Spleen (tissue), 11 donors: ENCODE results near the gene STRADA. TPM values are rescaled to one million over a fixed set of nuclear protein-coding genes. Genes with fewer than 3 reads are reported as not detected.

ENCODE experiments used
- DNase-seq: peaks from one replicate; pipeline ENCODE4 v3.0.0-alpha.2; 2020
- H3K27ac ChIP-seq, 8 donors: fragments of 200-600 bp; sonication (generic) in 7 of 8; 1 replicate in 4 of 8; 2 replicates in 4 of 8; pipeline versions ENCODE4 v1.5.0 to v1.8.0; 2016 to 2021; ENCODE audit warnings: inconsistent platforms in 4 of 8, mild to moderate bottlenecking in 4 of 8, moderate library complexity in 1 of 8
- H3K27me3 ChIP-seq, 7 donors: fragments of 200-600 bp; sonication (generic) in 6 of 7; replicated peaks in 1 of 7; 1 replicate in 4 of 7; 2 replicates in 3 of 7; pipeline versions ENCODE4 v1.5.0 to v1.8.0; 2016 to 2021; ENCODE audit warnings: inconsistent platforms in 3 of 7, mild to moderate bottlenecking in 1 of 7
- H3K36me3 ChIP-seq, 6 donors: fragments of 200-600 bp; sonication (generic) in 5 of 6; 1 replicate in 4 of 6; 2 replicates in 2 of 6; pipeline versions ENCODE4 v1.5.0 to v1.8.0; 2016 to 2021; ENCODE audit warnings: inconsistent platforms in 2 of 6
- H3K4me1 ChIP-seq, 6 donors: fragments of 200-600 bp; sonication (generic) in 5 of 6; 1 replicate in 3 of 6; 2 replicates in 3 of 6; pipeline versions ENCODE4 v1.5.0 to v1.8.0; 2016 to 2021; ENCODE audit warnings: inconsistent platforms in 3 of 6
- H3K4me3 ChIP-seq, 8 donors: fragments of 200-600 bp; sonication (generic) in 7 of 8; 1 replicate in 4 of 8; 2 replicates in 4 of 8; pipeline versions ENCODE4 v1.5.0 to v1.8.0; 2016 to 2021; ENCODE audit warnings: inconsistent platforms in 4 of 8, mild to moderate bottlenecking in 4 of 8, moderate library complexity in 2 of 8
- H3K9me3 ChIP-seq, 8 donors: fragments of 200-600 bp; sonication (generic) in 7 of 8; 1 replicate in 4 of 8; 2 replicates in 4 of 8; pipeline versions ENCODE4 v1.5.0 to v1.8.0; 2016 to 2021; ENCODE audit warnings: inconsistent platforms in 4 of 8
- CTCF ChIP-seq, 11 experiments: fragments of 200-600 bp in 7 of 11; fragments of 450-650 bp in 4 of 11; sonication (generic) in 4 of 11; IDR thresholded peaks in 8 of 11; conservative IDR thresholded peaks in 3 of 11; 1 replicate in 7 of 11; 2 replicates in 4 of 11; pipeline versions ENCODE4 v1.4.0 to v1.8.0; 2016 to 2021; ENCODE audit warnings: antibody characterized with exemption in 11 of 11, inconsistent platforms in 4 of 11, mild to moderate bottlenecking in 1 of 11
- POLR2A ChIP-seq, 3 donors: fragments of 450-650 bp; IDR thresholded peaks; one replicate each; pipeline ENCODE4 v1.5.1; 2017; ENCODE audit warnings: antibody characterized with exemption in 3 of 3, mild to moderate bottlenecking in 1 of 3
- POLR2AphosphoS5 ChIP-seq, 3 donors: sonication (generic); formaldehyde crosslinking; IDR thresholded peaks; one replicate each; pipeline ENCODE4 v1.5.1; 2017; ENCODE audit warnings: antibody characterized with exemption in 3 of 3
- WGBS, 5 donors: extraction: QIAGEN DNeasy Blood & Tissue Kit in 3 of 5; methylation state at CpG; one replicate each; pipeline versions ENCODE4 v1.1.5 to v1.1.7; 2013 to 2018; 5-methylcytosine and 5-hydroxymethylcytosine counted together
- intact Hi-C: fragments of 100-400 bp; cut with DNase I; formaldehyde crosslinking; loops from one replicate; pipeline ENCODE4 v1.15.0; 2023; ENCODE audit warnings: low total_unique reads
- polyA plus RNA-seq, 3 donors: library from polyadenylated mRNA; stranded (reverse); fragments of 200-250 nt; gene quantifications; one replicate each; pipeline ENCODE4 v1.2.1, GENCODE V29; 2013
- total RNA-seq, 7 donors: library from RNA; depleted of rRNA in 3 of 7; stranded (reverse); fragments of >200 nt in 3 of 7; fragmentation: NEBNext Ultra II Directional in 4 of 7; extraction: Animal tissue kit (Norgen Biotek cat#: 25700) in 4 of 7; gene quantifications; one replicate each; pipeline versions ENCODE4 v1.1.0 to v1.2.1, GENCODE V29; 2016 to 2021
- donor health status: healthy with polysubstance abuse.
- donor health status: DM: no; HTN: no; CAD: no; lungs with moderate emphysema.
- donor health status: DM: no; HTN: no; CAD: no.
- donor health status: Bipolar disorder and iron deficiency.
- donor health status: healthy.
- donor health status: DM: no; HTN: no; CAD: no.
- donor health status: DM: yes; HTN: yes; CAD: no.

STRADA gene
- total and polyA plus RNA-seq, 10 donors: 20.5 to 72.0 (median 49.6) TPM

GRCh38 chr17:63698381-63698885, 43.2 kb downstream of the STRADA start:
- TF ChIP-seq POLR2AphosphoS5 (IDR thresholded peaks at IDR 0.05): no peak
- TF ChIP-seq CTCF (IDR thresholded peaks at IDR 0.05 in 8 of 11, conservative IDR thresholded peaks at IDR 0.05 in 3 of 11): no peak
- no peak for TF ChIP-seq POLR2A (IDR thresholded peaks at IDR 0.05)
- no peaks in the 10 kb centered on the region for H3K27me3 ChIP-seq
- no peaks in the 10 kb centered on the region for H3K9me3 ChIP-seq
- peaks cover 3 to 63% (median 24%) of the 10 kb centered on the region in 6 donors for H3K36me3 ChIP-seq
- peaks cover 51 to 93% (median 77%) of the 10 kb centered on the region in 6 donors for H3K4me1 ChIP-seq
- intact Hi-C loops: loop anchor here (10.0 kb wide), 3 partner anchors 46 to 126 kb away; partner anchors contain the start of genes FTSJ3, MAP3K3, PSMC5 and STRADA
- DNase-seq: peak; percentile 86
- H3K4me3 ChIP-seq: peak overlapping the region; percentile 80 to 99 (median 90)
- H3K27ac ChIP-seq: peak overlapping the region; percentile 93 to 100 (median 98)
- 11 to 42% (median 22%) methylated on average over 14 to 24 of the region's 24 CpGs for WGBS, 5 donors

- Histone ChIP-seq H3K27me3 (no peaks in the 10 kb centered on the region), H3K36me3 (peaks cover 3 to 63% (median 24%) of the 10 kb centered on the region in 6 donors), H3K9me3 (no peaks in the 10 kb centered on the region), H3K27ac (peak overlapping the region; percentile 93 to 100 (median 98)), H3K4me3 (peak overlapping the region; percentile 80 to 99 (median 90)), H3K4me1 (peaks cover 47 to 93% (median 68%) of the 10 kb centered on the region in 6 donors)
- peak; percentile 96 for DNase-seq
- intact Hi-C loops: loop anchor here (10.0 kb wide), 3 partner anchors 47 to 127 kb away; partner anchors contain the start of genes FTSJ3, MAP3K3, PSMC5 and STRADA
- WGBS, 5 donors: 16 to 44% (median 38%) methylated on average over 17 to 22 of the region's 22 CpGs
- TF ChIP-seq POLR2AphosphoS5 (IDR thresholded peaks at IDR 0.05) (peak; percentile 87 to 93 (median 91)), POLR2A (IDR thresholded peaks at IDR 0.05) (peak in 2 of 3 donors; percentile 22 to 28), CTCF (IDR thresholded peaks at IDR 0.05 in 8 of 11, conservative IDR thresholded peaks at IDR 0.05 in 3 of 11) (peak; percentile 72 to 95 (median 87))
Observed at GRCh38 chr17:63697341-63698286, 44.0 kb downstream of the STRADA start.

- peak; percentile 74 to 84 (median 77) for TF ChIP-seq POLR2AphosphoS5 (IDR thresholded peaks at IDR 0.05)
- no peak for TF ChIP-seq POLR2A (IDR thresholded peaks at IDR 0.05)
- peak in 10 of 11 experiments; percentile 11 to 67 (median 48) for TF ChIP-seq CTCF (IDR thresholded peaks at IDR 0.05 in 8 of 11, conservative IDR thresholded peaks at IDR 0.05 in 3 of 11)
- H3K27me3 ChIP-seq: no peaks in the 10 kb centered on the region
- H3K27ac ChIP-seq: peak overlapping the region; percentile 93 to 100 (median 98)
- intact Hi-C loops: loop anchor here (10.0 kb wide), 3 partner anchors 48 to 128 kb away; partner anchors contain the start of genes FTSJ3, MAP3K3, PSMC5 and STRADA
- H3K4me3 ChIP-seq: peak overlapping the region in 5 of 8 donors; percentile 1 to 99 (median 88)
- H3K4me1 ChIP-seq: peaks cover 40 to 85% (median 59%) of the 10 kb centered on the region in 6 donors
- peaks cover 3 to 73% (median 35%) of the 10 kb centered on the region in 6 donors for H3K36me3 ChIP-seq
- DNase-seq: peak; percentile 88
- no peaks in the 10 kb centered on the region for H3K9me3 ChIP-seq
- WGBS, 5 donors: 25 to 40% (median 29%) methylated on average over 6 to 9 of the region's 9 CpGs
Observed at GRCh38 chr17:63696381-63696961, 45.1 kb downstream of the STRADA start.
